Endothelial cell of umbilical vein (primary cell): ENCODE results near the gene CHST15. TPM values are rescaled to one million over a fixed set of nuclear protein-coding genes. Genes with fewer than 3 reads are reported as not detected.

ENCODE experiments used
- BruUV-seq: library from RNA; stranded (reverse); fragments of 400-500 nt; replicated peaks from 2 replicates; lab custom pipeline; 2021; lab: Mats Ljungman, UMichigan
- CTCF ChIA-PET: fragments of 300-600, 350-600 bp; sonication (Branson Sonifier 250); formaldehyde crosslinking; loops from one replicate; lab custom pipeline; 2021; ENCODE audit warnings: antibody characterized with exemption, inconsistent platforms; lab: Charles Lee
- POLR2A ChIA-PET: fragments of 300-600, 350-600 bp; sonication (Branson Sonifier 250); formaldehyde crosslinking; loops from one replicate; lab custom pipeline; 2021; ENCODE audit warnings: antibody characterized with exemption, inconsistent platforms; lab: Charles Lee
- DNase-seq: peaks from one replicate; pipeline ENCODE4 v3.0.0-alpha.2; 2011; ENCODE audit warnings: low read depth, low spot score
- FAIRE-seq: peaks from 2 replicates; lab custom pipeline; 2011; peaks lifted over from hg19 to GRCh38; lab: Jason Lieb, UNC
- H2AFZ ChIP-seq: 2 replicates; pipeline ENCODE4 v1.6.0; 2012; ENCODE audit warnings: low read depth, low read length, control low read depth, inconsistent platforms
- H3K27ac ChIP-seq: 2 replicates; pipeline ENCODE4 v1.5.1; 2011; ENCODE audit warnings: low read depth, mild to moderate bottlenecking, control low read depth, low read length, moderate library complexity; ENCODE audit not compliant: insufficient read depth
- H3K27me3 ChIP-seq, 2 experiments: 2 replicates each; pipeline versions ENCODE4 v1.6.0 to v1.6.1; 2011; ENCODE audit warnings: low read length in 2 of 2, mixed read lengths in 1 of 2; ENCODE audit not compliant: control insufficient read depth in 2 of 2, insufficient read depth in 2 of 2
- H3K36me3 ChIP-seq, 2 experiments: 2 replicates in 1 of 2; 3 replicates in 1 of 2; pipeline ENCODE4 v1.5.1; 2011; ENCODE audit warnings: low read length in 2 of 2, mild to moderate bottlenecking in 1 of 2, moderate library complexity in 1 of 2; ENCODE audit not compliant: control insufficient read depth in 2 of 2, insufficient read depth in 2 of 2; ENCODE audit errors: extremely low read depth in 1 of 2
- H3K4me1 ChIP-seq: 3 replicates; pipeline ENCODE4 v1.5.1; 2011; ENCODE audit warnings: mild to moderate bottlenecking, low read length; ENCODE audit not compliant: control insufficient read depth, insufficient read depth; ENCODE audit errors: extremely low read depth
- H3K4me2 ChIP-seq: 2 replicates; pipeline ENCODE4 v1.6.1; 2011; ENCODE audit warnings: low read length, control low read depth, mixed read lengths; ENCODE audit not compliant: insufficient read depth
- H3K4me3 ChIP-seq, 3 experiments: fragments of 200-600 bp in 1 of 3; sonication (generic), shearing (Covaris generic) in 1 of 3; replicated peaks in 1 of 3; 2 replicates each; pipeline ENCODE4 v1.5.1; 2011 to 2016; ENCODE audit warnings: control low read depth in 3 of 3, low read length in 3 of 3, mild to moderate bottlenecking in 2 of 3, inconsistent platforms in 1 of 3, low read depth in 1 of 3, moderate library complexity in 1 of 3; ENCODE audit not compliant: insufficient read depth in 1 of 3
- H3K79me2 ChIP-seq: 2 replicates; pipeline ENCODE4 v1.6.0; 2012; ENCODE audit warnings: low read length, inconsistent platforms; ENCODE audit not compliant: control insufficient read depth, insufficient read depth
- H3K9ac ChIP-seq: replicated peaks from 2 replicates; pipeline ENCODE3; 2011; ENCODE audit warnings: low read length, control low read depth; ENCODE audit not compliant: insufficient read depth; ENCODE audit errors: extremely low read depth
- H3K9me1 ChIP-seq: replicated peaks from 3 replicates; pipeline ENCODE4 v1.6.0; 2011; ENCODE audit warnings: mild to moderate bottlenecking, low read length; ENCODE audit not compliant: control insufficient read depth, insufficient read depth; ENCODE audit errors: extremely low read depth
- H3K9me3 ChIP-seq: replicated peaks from 2 replicates; pipeline ENCODE4 v1.5.1; 2012; ENCODE audit warnings: low read length, inconsistent platforms; ENCODE audit not compliant: control insufficient read depth, insufficient read depth
- H4K20me1 ChIP-seq: replicated peaks from 2 replicates; pipeline ENCODE3; 2011; ENCODE audit warnings: mild to moderate bottlenecking, low read length; ENCODE audit not compliant: control insufficient read depth, insufficient read depth; ENCODE audit errors: extremely low read depth
- CTCF ChIP-seq, 2 donors: IDR thresholded peaks; 1 replicate in 1 of 2; 2 replicates in 1 of 2; pipeline ENCODE4 v1.5.1; 2011; ENCODE audit warnings: low read length in 2 of 2, mild to moderate bottlenecking in 2 of 2, moderate library complexity in 2 of 2, control low read depth in 1 of 2, inconsistent platforms in 1 of 2, low read depth in 1 of 2; ENCODE audit not compliant: insufficient read depth in 1 of 2; ENCODE audit errors: extremely low read depth in 1 of 2
- dilution Hi-C: fragments of 300-500 bp; cut with MboI; formaldehyde crosslinking; loops from one replicate; pipeline ENCODE4 v1.15.0; 2019; ENCODE audit warnings: low sequenced_read_pairs; ENCODE audit not compliant: extremely low pct_ligation_motif_present
- intact Hi-C: fragments of 100-400 bp; cut with micrococcal nuclease; formaldehyde crosslinking; loops from one replicate; pipeline ENCODE4 v1.10.0; 2022
- polyA plus RNA-seq, 4 experiments: library from polyadenylated mRNA; depleted of rRNA in 3 of 4; stranded (reverse) in 3 of 4; unstranded in 1 of 4; fragments of >200 nt; gene quantifications; 2 replicates each; pipeline versions ENCODE4 v1.2.1 to v1.2.3, GENCODE V29; 2011 to 2012; ENCODE audit warnings: missing spikeins in 1 of 4
- total RNA-seq: library from RNA; stranded (reverse); gene quantifications from 2 replicates; pipeline ENCODE4 v1.2.3, GENCODE V29; 2021

The CHST15 gene
- total and polyA plus RNA-seq, 2 donors (not counting 3 experiments of a cell fraction or from before 2014, with no cell fraction given) = 23.1 to 29.2 TPM

DNA sequence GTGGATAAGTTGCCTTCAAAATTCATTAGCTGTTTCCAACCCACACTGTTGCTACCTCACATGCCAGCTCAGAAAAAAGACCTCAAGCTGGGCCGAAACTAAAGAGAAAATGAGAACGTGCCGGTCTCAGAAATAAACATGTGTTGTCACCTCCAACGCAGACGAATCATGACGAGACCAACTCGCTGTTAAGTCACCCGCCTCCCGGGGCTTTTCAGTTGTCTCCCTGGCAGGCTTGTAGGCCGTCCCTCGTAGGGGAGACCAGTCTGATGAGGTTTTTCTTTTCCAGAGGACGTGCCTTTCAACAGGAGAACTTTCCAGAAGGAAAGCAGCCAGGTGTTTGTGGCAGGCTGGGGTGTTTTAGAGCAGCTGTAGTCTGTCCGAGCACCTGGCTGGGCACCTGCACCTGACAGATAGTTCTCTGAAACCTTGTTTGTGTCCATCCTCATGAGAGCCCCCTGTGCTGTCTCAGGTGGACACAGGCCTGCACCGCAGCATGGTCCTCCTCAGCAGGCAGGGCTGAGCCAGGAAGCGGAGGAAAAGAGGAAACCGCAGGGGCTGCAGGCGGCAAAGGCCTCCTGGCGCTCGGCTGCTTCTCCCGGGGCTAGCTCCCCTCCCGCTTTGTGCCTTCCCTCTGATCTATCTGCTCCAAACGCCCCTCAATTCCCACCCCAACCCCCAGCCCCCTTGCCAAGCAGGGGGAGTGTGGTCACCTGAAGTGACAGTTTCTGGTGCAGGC lies 78.8 kb downstream of the CHST15 start:
- POLR2A ChIA-PET = no interaction called here
- intact Hi-C loops = no loop called here
- no TSS peak for BruUV-seq

More for the DNA sequence above, 78.8 kb downstream of the CHST15 start:
- dilution Hi-C loops = no loop called here
- no peaks in the 10 kb centered on the region for H3K4me1 ChIP-seq
- H3K36me3 ChIP-seq = peaks cover 0 to 8% of the 10 kb centered on the region in 2 experiments
- no peak overlapping the region for H3K9ac ChIP-seq
- H3K9me1 ChIP-seq = no peaks in the 10 kb centered on the region
- DNase-seq = no peak
- no peak overlapping the region for H3K4me2 ChIP-seq
- H3K79me2 ChIP-seq = no peaks in the 10 kb centered on the region
- no peaks in the 10 kb centered on the region for H4K20me1 ChIP-seq
- H3K27me3 ChIP-seq = no peaks in the 10 kb centered on the region
- no peak overlapping the region for H3K4me3 ChIP-seq
- H2AFZ ChIP-seq = no peak overlapping the region
- H3K27ac ChIP-seq = no peak overlapping the region
- CTCF ChIA-PET = interaction anchor here (0.8 kb wide), 1 partner anchor 374 kb away, joined by 3 read pairs; no protein-coding TSS in a partner anchor
- no peak for FAIRE-seq
- TF ChIP-seq CTCF (IDR thresholded peaks at IDR 0.05; ENCODE audit: extremely low read depth in 1 of 2, insufficient read depth in 1 of 2, low read depth in 1 of 2, low read length in 2 of 2) = no peak
- no peaks in the 10 kb centered on the region for H3K9me3 ChIP-seq
